ENCODE data around the gene POLR3G.
A peak's percentile ranks its signal among the peaks of the same experiment; 100 is the strongest.

Gene POLR3G

GRCh38 chr5:90528601-90529193 is 54.0 kb downstream of the POLR3G start:
- TF ChIP-seq GATA1 (IDR thresholded peaks at IDR 0.05; ENCODE audit: low read depth, low read length) = no peak
- no peak for TF ChIP-seq POLR2A (IDR thresholded peaks at IDR 0.05; ENCODE audit: low read length)
- peak; percentile 72 to 86 for DNase-seq

GRCh38 chr5:90529194-90529938 is 54.7 kb downstream of the POLR3G start, which contains the start of gene LYSMD3:
Gene LYSMD3 (minus strand): TSS chr5:90529584. CDS start chr5:90525289, 4,295 bp downstream.
- TF ChIP-seq GATA1 (IDR thresholded peaks at IDR 0.05; ENCODE audit: low read depth, low read length) = no peak
- peak; percentile 91 for TF ChIP-seq POLR2A (IDR thresholded peaks at IDR 0.05; ENCODE audit: low read length)
- DNase-seq = peak; percentile 98 to 99

- peak; percentile 87 to 91 for DNase-seq
- TF ChIP-seq GATA1 (IDR thresholded peaks at IDR 0.05; ENCODE audit: low read depth, low read length) (no peak), POLR2A (IDR thresholded peaks at IDR 0.05; ENCODE audit: low read length) (no peak)
Measured at GRCh38 chr5:90529939-90530677, 55.4 kb downstream of the POLR3G start.

- TF ChIP-seq GATA1 (IDR thresholded peaks at IDR 0.05; ENCODE audit: low read depth, low read length) (no peak), POLR2A (IDR thresholded peaks at IDR 0.05; ENCODE audit: low read length) (no peak)
- peak in 1 of 2 experiments; percentile 44 for DNase-seq
Measured at GRCh38 chr5:90530736-90531487, 56.2 kb downstream of the POLR3G start.

GRCh38 chr5:90533794-90534193 is 59.1 kb downstream of the POLR3G start:
- TF ChIP-seq POLR2A (IDR thresholded peaks at IDR 0.05; ENCODE audit: low read length) (no peak), GATA1 (IDR thresholded peaks at IDR 0.05; ENCODE audit: low read depth, low read length) (no peak)
- no peak for DNase-seq

- no peak for DNase-seq
- TF ChIP-seq POLR2A (IDR thresholded peaks at IDR 0.05; ENCODE audit: low read length) (no peak), GATA1 (IDR thresholded peaks at IDR 0.05; ENCODE audit: low read depth, low read length) (no peak)
Measured at GRCh38 chr5:90534922-90535321, 60.3 kb downstream of the POLR3G start.

- no peak for TF ChIP-seq GATA1 (IDR thresholded peaks at IDR 0.05; ENCODE audit: low read depth, low read length)
- no peak for TF ChIP-seq POLR2A (IDR thresholded peaks at IDR 0.05; ENCODE audit: low read length)
- no peak for DNase-seq
Measured at GRCh38 chr5:90542827-90543519, 68.3 kb downstream of the POLR3G start.

GRCh38 chr5:90545511-90545910 is 70.8 kb downstream of the POLR3G start:
- TF ChIP-seq POLR2A (IDR thresholded peaks at IDR 0.05; ENCODE audit: low read length) = no peak
- no peak for TF ChIP-seq GATA1 (IDR thresholded peaks at IDR 0.05; ENCODE audit: low read depth, low read length)
- no peak for DNase-seq

GRCh38 chr5:90546216-90546837 is 71.7 kb downstream of the POLR3G start:
- no peak for TF ChIP-seq POLR2A (IDR thresholded peaks at IDR 0.05; ENCODE audit: low read length)
- TF ChIP-seq GATA1 (IDR thresholded peaks at IDR 0.05; ENCODE audit: low read depth, low read length) = no peak
- DNase-seq = no peak

GRCh38 chr5:90547072-90547536 is 72.4 kb downstream of the POLR3G start:
- no peak for TF ChIP-seq POLR2A (IDR thresholded peaks at IDR 0.05; ENCODE audit: low read length)
- no peak for TF ChIP-seq GATA1 (IDR thresholded peaks at IDR 0.05; ENCODE audit: low read depth, low read length)
- no peak for DNase-seq

GRCh38 chr5:90548069-90548593 is 73.5 kb downstream of the POLR3G start:
- DNase-seq = no peak
- TF ChIP-seq POLR2A (IDR thresholded peaks at IDR 0.05; ENCODE audit: low read length) (no peak), GATA1 (IDR thresholded peaks at IDR 0.05; ENCODE audit: low read depth, low read length) (no peak)

- DNase-seq = no peak
- no peak for TF ChIP-seq POLR2A (IDR thresholded peaks at IDR 0.05; ENCODE audit: low read length)
- no peak for TF ChIP-seq GATA1 (IDR thresholded peaks at IDR 0.05; ENCODE audit: low read depth, low read length)
Measured at GRCh38 chr5:90549223-90549622, 74.6 kb downstream of the POLR3G start.
